NCI-H128 (cell line): ENCODE results near the gene STARD5.

Experiments
- DNase-seq: peaks from one replicate; lab custom pipeline; 2025; ENCODE audit not compliant: unreplicated experiment; lab: John Stamatoyannopoulos, UW

Gene STARD5

DNA sequence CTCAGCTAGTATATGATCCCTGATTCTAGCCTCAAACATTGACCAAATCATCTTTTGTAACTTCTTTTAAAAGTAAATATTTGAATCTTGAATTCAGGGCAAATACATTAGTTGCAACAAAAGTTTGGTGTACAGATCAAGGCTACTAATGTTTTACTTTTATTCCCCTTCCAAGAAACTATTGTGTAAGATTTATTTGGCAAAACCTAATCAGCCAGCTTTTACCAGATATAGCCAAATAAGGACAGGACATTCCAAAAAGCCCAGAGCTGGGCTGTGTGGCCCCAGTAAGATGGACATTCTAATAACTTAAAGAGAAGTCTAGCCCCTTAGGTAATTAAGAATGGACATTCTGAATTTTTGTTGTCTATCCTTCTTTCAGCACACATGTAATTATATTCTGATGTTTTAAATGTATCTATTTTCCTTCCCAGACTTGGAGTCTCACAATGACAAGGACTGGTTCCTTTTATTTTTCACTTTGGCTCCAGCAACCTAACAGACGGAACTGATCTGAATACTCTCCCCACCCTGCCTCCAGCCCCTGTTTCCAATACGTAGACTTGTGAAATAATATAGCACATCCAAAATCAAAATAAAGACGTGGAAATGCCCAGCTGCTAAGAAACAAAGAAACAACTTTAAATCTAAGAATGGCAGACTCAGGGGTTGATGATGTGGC, 48.1 kb downstream of the STARD5 start:
- DNase-seq, result no peak

DNA sequence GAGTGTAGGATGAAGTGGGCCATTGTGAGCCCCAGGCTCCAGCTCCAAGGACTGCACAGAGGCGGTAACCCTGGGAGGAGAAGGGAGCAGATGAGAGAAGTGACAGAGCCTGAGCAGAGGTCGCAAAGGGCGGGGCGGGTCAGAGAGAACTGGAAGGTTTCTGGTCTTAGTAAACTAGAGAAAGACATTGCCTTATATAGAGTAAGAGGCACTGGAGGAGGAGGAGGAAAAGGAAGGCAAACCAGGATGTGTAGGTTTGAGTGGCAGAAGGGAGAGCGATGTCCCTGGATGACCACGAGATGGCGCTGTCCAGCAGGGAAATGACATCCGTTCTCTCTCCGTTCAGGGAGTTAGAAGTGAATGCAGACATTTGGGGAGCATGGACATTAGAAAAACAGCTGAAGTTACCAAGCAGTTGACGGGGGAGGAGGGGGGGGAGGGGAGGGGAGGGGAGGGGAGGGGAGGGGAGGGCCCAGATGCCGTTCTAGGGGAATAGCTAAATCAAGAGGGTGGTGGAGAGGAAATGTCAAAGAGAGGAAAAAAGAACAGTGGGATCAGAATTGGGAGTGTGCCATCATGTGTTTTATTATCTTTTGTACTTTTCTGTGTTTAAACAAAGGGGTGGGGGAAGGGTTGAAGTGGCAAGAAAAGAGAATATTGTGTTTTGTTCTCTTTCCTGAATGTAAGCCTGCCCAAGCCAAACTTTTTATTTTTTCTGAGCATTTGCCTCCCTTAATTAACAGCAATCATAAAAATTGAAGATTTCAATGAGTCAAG, 48.8 kb downstream of the STARD5 start:
- DNase-seq, result peak; percentile 40

- no peak for DNase-seq
Observed at GRCh38 chr15:81274255-81274654, 49.7 kb downstream of the STARD5 start.

DNA sequence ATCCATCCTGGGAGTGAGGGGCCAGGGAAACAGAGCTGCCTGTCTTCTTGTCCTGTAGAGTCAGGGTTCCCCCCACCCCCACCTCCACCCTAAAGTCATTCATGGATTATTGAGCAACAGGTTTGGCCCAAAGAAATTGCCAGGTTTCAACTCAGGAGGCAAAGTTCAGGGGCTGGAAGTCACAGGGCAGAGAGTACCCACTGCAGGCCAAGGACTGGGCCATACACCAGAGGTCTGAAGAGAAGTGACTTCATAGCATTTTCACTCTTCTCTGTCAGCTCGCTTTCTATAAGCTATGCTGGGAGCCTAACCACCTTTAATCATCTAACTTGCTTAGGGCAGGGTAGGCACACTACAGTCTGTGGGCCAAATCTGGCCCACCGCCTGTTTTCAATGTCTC, 50.1 kb downstream of the STARD5 start:
- DNase-seq, result no peak

DNA sequence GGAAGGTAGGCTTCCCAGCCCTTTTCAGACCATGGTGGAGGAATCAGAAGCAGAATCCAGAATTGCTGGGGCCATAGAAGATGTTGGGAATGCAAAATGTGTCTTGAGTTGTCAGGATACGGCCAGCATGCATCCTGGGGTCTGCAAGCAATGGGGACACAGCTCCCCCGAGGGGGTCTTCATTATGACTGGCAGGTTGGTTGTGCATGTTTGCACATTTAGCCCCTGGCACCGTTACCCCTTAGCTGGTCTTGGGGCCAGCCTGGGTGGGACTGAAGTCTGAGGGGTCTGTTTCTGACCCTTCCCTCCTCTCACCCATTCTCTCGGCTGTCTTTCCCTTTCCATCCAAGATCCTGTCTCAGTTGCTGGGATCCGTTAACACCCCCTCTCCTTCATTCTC, 50.7 kb downstream of the STARD5 start:
- DNase-seq, result no peak

DNA sequence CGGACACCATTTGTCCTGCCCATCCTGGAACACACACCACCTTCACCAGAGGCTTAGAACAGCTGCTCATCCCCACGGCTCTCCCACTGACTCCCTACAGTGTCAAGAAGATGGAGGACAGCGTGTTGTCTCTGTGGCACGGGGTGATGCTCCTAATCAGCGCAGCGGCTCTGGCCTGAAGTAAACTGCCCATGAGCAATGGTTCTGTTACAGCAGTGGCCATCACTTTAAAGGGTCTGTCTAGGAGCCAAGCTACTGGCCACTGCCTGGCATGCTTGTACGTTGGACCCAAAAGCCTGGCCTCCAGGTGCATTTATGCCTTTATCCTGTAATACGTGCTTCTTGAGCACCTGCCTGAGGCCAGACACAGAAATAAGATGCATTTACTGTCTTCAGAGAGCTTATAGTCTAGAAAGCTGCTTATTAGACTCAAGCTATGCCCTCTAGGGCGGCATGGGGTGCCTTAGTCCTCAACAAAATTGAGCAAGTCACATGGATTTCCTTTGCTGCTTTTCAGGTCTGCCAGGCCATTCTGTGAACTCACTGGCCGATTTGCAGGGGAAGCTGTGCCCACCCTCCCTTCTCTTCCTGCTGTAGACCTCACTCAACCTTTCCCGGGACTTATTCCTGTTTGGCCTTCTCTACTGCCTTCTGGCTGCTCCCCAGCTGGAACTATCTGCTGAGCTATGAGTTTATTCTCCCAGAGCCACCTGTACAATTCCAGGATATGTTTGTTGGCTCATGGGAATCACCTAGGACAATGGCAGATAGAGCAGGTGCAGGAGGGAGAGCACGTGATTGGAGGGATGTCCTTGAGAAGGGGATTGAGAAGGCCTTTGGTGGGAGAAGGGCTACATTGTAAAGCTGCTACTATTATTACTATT, 51.9 kb downstream of the STARD5 start:
- no peak for DNase-seq

DNA sequence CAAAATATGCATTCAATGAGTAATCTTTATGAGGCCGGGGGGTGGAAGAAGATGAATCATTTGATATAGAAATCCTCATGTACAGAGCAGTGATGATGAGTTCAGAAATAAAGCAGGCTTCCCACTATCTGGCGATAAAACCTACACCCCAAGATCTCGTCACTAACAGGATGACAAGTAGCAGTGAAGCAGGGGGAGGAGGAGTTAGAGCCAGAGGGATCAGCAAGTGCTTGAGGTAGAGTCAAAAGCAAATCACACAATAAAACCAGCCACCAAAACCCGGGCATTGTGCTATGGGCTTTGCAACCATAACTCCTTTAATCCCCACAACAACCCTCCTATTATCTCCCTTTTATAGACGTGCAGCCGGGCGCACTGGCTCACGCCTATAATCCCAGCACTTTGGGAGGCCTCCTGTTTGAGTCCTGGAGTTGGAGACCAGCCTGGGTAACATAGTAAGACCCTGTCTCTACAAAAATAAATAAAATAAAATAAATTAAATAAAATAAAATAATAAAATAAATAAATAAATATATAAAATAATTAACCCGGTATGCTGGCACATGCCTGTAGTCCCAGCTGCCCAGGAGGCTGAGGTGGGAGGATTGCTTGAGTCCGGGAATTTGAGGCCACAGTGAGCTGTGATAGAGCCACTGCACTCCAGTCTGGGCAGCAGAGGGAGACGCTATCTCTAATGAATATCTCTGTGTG, 53.0 kb downstream of the STARD5 start:
- no peak for DNase-seq

- no peak for DNase-seq
Observed at GRCh38 chr15:81270188-81270587, 53.8 kb downstream of the STARD5 start.

DNA sequence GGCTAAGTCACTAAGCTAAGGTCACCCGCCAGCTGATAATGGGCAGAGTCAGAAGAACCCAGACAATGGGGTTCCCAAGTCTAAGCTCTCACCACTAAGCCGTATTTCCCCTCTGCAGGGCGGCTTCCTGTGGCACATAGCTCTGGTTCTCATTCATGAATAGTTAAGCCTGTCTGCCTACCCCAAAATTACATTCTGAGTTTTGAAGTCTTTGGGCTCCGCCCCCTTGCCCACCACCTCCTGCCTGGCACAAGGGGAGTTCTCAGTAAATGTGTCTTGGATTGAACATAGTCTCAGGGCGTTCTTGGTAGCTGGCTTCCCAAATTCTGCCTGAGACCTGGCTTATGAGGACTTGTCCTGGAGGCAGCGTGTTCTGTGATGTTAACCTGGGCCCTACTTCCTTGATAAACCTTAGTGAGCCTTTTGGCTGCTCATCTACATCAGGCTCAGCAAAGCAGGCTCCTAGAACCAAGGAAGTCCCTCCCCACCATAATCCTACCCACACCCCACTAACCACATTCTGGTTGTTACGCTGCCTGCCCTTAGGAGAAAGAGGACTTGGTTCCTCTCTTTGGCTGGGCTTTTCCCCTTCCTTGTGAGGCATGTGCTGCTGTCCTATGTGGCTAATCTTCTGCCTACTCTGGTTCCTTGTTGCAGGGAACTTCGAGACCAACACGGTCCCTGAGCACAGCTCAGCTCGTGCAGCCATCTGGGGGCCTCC, 54.9 kb downstream of the STARD5 start:
- no peak for DNase-seq

DNA sequence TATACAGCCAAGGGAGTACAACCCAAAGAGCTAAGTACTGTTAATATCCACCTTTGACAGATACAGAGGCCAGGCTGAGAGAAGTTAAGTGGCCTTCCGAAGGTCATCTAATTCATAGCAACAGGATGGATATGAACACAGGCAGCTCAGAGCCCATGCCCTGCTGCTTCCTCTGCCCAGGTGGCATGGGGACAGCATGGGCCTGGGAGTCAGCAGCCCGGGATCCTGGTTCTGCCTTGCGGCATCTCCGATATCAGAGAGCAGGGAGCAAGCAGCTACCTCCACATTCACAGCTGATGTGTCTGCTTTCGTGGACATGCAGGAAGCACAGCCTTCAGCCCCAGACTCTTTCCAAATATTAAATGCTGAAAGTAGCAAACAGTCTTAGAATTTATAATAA, 55.6 kb downstream of the STARD5 start:
- DNase-seq, result no peak

DNA sequence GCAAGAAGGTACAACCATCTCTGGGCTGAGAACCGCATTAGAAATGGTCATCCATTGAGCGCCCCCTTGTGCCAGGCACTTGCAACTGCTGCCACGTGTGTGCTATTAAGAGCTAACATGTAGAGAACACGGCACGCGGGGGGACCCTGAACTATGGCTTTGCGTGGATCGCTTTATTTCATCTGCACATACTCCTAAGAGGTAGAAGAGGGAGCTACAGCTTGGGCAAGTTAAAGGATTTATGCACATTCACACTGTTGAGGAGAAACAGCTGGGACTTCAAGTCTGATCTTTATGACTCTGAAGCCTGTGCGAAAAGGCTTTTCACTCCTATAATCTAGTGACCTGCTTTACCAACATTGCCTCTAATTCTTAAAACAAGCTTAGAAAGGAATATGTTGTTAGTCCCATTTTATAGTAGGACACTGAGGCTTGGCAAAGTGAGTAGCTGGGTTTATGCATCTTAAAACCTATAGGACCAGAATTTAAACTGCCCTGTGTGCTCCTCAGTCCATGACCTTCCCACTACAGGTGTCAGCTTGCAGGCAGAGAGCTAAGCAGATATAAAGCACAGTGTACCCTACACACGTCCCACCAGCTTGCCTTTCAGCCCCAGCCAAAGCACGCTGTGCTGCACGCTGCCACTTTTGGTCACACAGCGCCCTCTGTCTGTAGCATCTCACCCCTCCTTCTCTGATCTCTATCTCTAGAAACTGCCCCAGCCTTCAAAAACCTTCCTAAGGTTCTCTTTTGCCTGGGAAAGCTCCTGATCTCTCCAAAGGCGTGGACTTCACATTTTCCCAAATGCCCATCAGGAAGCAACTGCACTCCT, 57.8 kb downstream of the STARD5 start:
- peak; percentile 53 for DNase-seq

GRCh38 chr15:81265256-81265943, 58.5 kb downstream of the STARD5 start:
- no peak for DNase-seq

DNA sequence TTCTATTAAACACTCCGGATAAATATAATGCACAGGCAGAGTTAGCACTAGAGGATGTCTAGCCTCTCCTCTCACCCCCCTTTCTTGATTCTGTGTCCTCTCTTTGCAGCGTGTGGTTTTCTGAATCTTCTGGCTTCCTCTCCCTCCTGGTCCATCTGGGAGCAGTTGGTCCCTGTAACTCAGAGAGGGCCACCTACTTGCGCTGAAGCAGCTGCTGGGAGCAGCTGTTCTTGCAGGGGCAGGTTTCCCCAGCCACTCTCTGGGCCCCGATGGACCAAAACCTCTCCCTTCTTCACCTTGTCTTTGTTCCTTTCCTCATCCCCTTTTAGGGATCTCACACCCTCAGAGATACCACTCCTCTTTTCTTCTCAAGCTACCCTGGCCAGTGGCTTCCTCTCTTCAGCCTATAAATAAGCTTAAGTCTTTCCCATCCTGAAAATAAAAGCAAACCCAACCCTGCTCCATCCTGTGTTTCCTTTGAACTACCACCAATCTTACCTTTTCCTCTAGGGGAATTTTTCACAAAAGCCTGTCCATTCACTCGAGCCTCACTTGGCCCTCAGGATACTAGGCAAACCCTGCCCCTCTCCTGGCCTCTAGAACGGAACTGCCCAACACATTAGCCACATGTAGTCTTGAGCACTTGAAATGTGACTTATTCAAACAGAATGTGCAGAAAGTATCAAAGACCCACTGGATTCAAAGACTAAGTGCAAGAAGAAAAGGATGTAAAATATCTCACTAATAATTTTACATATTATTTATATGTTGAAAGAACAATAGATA, 59.7 kb downstream of the STARD5 start:
- DNase-seq, result no peak

DNA sequence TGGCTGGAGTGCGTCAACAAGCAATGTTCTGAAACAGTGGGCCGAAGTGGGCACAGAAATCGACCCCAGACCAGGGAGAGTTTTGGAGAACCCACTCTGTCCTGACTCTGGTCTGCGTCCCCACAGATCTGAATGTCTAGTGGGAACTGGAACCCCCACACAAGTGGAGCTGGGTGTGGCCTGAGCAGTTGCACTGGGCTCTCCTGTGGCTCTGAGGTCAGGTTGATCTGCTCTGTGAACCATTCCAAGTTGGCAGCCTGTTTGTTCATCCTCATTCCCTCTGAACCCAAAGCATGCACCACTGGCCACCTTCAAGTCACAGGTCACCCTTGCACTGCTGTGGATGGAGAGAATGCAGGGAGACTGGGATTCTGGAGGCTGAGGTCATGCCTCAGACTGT, 60.5 kb downstream of the STARD5 start:
- DNase-seq, result no peak

DNA sequence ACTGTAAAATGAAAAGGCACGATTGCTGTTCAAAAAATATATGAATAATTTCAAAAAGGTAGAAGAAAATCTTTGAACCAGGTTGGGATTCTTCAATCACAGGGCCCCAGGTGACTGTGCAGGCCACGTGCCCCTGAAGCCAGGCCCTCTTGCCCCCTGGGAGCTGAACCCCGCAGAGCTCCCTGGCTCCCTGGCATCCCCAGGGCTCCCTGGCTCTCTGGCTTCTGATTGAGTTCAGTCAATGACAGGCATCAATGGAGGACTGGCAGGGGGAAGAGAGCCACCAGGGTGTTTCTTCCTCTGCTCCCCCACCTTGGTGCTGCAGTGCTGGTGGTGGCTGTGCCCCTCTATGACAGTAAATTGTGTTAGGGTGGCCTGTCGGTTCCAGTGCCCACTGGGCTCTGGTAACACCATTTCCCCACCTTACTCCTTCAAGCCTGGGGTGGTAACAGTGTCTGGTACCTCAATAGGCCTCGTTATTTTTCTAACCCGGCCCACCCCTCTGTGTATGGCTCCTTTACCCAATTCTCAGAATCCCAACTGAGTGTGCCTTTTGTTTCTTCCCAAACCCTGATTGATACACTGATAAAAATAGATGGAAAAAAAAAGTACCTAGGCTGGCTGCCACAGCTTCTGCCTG, 62.6 kb downstream of the STARD5 start:
- DNase-seq, result no peak

GRCh38 chr15:81259760-81260298, 64.1 kb downstream of the STARD5 start:
- DNase-seq, result no peak
